ENCODE data around the gene AMOTL1. TPM values are rescaled to one million over a fixed set of nuclear protein-coding genes. Genes with fewer than 3 reads are reported as not detected.

The AMOTL1 gene
- total and polyA plus RNA-seq, 2 of the 8 experiments (the other 6 are each of a cell fraction or from before 2014, with no cell fraction given) = 9.0 to 27.6 TPM

DNA sequence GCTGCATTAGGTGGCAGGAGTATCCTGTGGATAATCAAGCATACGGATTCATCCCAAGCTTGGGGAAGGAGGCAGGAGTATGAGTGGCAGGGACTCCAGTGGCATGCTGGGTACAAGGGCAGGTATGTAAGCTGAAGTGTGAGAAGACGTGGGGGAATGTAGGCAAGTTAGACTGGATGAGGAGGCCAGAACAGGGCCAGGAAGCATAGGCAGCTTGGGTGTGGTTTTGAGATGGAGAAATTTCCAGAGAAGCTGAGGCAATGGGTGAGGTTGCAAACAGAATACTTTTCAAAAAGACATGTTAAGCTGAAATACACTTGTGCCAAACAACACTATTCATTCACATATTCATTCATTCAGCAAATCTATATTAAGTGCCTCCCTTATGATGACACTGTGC, 43.1 kb upstream of the AMOTL1 start:
- no peak overlapping the region for H3K14ac ChIP-seq (ENCODE audit: insufficient read length)
- no peak overlapping the region for H3K9ac ChIP-seq (replicated peaks in 1 of 4; ENCODE audit: extremely low read depth in 1 of 4, low read depth in 3 of 4, low read length in 3 of 4)
- WGBS, 2 experiments (ENCODE audit: extremely low coverage in 1 of 2, insufficient coverage in 1 of 2, insufficient read length in 1 of 2, insufficient replicate concordance in 2 of 2, low coverage in 1 of 2, low lambda C conversion rate in 2 of 2, missing lambda C conversion rate in 1 of 2) = 79% methylated on average over 2 of the region's 2 CpGs; no CpG with 5 or more reads in 1 of the 2 experiments
- H3K4me1 ChIP-seq (replicated peaks in 1 of 4; ENCODE audit: control insufficient read depth in 3 of 4, insufficient read depth in 4 of 4, low read length in 3 of 4) = no peaks in the 10 kb centered on the region
- ChIA-PET CTCF (ENCODE audit: partially characterized antibody) (interaction anchor here (1.4 kb wide), 1 partner anchor 16 kb away, joined by 4 read pairs; no protein-coding TSS in a partner anchor), POLR2A (ENCODE audit: partially characterized antibody) (no interaction called here)
- no peak overlapping the region for H2BK5ac ChIP-seq (ENCODE audit: low read depth, low read length)
- no peak overlapping the region for H4K5ac ChIP-seq (ENCODE audit: insufficient read length, low read depth, low read length)
- DNase-seq (ENCODE audit: low read depth in 1 of 2, low spot score in 2 of 2) (no peak), FAIRE-seq (no peak)
- no peaks in the 10 kb centered on the region for H3K79me2 ChIP-seq (ENCODE audit: control insufficient read depth in 1 of 2, insufficient read depth in 2 of 2, low read length in 2 of 2)
- no peaks in the 10 kb centered on the region for H3K36me3 ChIP-seq (ENCODE audit: control insufficient read depth in 2 of 4, insufficient read depth in 4 of 4, low read length in 3 of 4)
- no peaks in the 10 kb centered on the region for H3K23me2 ChIP-seq (ENCODE audit: low read depth, low read length)
- no peak overlapping the region for H2BK12ac ChIP-seq (ENCODE audit: low read depth, low read length)
- no peak overlapping the region for H2BK20ac ChIP-seq (ENCODE audit: low read length)
- H2AK5ac ChIP-seq (ENCODE audit: low read depth, low read length) = no peak overlapping the region
- no peak overlapping the region for H2BK120ac ChIP-seq (replicated peaks; ENCODE audit: low read depth, low read length)
- H3K4me3 ChIP-seq (ENCODE audit: extremely low read depth in 1 of 4, insufficient read depth in 2 of 4, low read depth in 3 of 4, low read length in 4 of 4) = no peak overlapping the region
- H4K8ac ChIP-seq (ENCODE audit: extremely low read depth, insufficient read depth, low read length) = no peak overlapping the region
- H3K56ac ChIP-seq (replicated peaks; ENCODE audit: insufficient read length, low read depth, low read length) = no peak overlapping the region
- H4K20me1 ChIP-seq (replicated peaks in 1 of 2; ENCODE audit: control insufficient read depth in 1 of 2, insufficient read depth in 2 of 2, low read length in 2 of 2) = no peaks in the 10 kb centered on the region
- no peak for TF ChIP-seq HDAC6 (IDR thresholded peaks at IDR 0.05; ENCODE audit: low read depth, low read length)
- no peak for TF ChIP-seq MAFK (IDR thresholded peaks at IDR 0.05; ENCODE audit: low read depth, low read length)
- no peak for TF ChIP-seq RXRA (IDR thresholded peaks at IDR 0.05; ENCODE audit: insufficient read depth, low read depth, low read length)
- no peak for TF ChIP-seq CHD2 (IDR thresholded peaks at IDR 0.05; ENCODE audit: low read length)
- no peak for TF ChIP-seq SAP30 (IDR thresholded peaks at IDR 0.05; ENCODE audit: insufficient read depth, insufficient replicate concordance, low read length)
- TF ChIP-seq RBBP5 (IDR thresholded peaks at IDR 0.05; ENCODE audit: borderline replicate concordance, low read depth, low read length) = no peak
- TF ChIP-seq POLR2AphosphoS5 (IDR thresholded peaks at IDR 0.05; ENCODE audit: low read depth, low read length) = no peak
- no peak for TF ChIP-seq ZNF274 (IDR thresholded peaks at IDR 0.05; ENCODE audit: borderline replicate concordance, extremely low read depth, low read length)
- no peak for TF ChIP-seq TEAD4 (IDR thresholded peaks at IDR 0.05; ENCODE audit: low read depth, low read length)
- no peak for TF ChIP-seq EP300 (IDR thresholded peaks at IDR 0.05; ENCODE audit: borderline replicate concordance in 1 of 2, low read depth in 2 of 2, low read length in 2 of 2)
- no peak for TF ChIP-seq NRF1 (IDR thresholded peaks at IDR 0.05; ENCODE audit: low read depth, low read length)
- TF ChIP-seq FOSL1 (IDR thresholded peaks at IDR 0.05; ENCODE audit: insufficient read depth, low read depth, low read length) = no peak
- no peak overlapping the region for H4K91ac ChIP-seq (replicated peaks; ENCODE audit: insufficient read length, low read length)
- no peak overlapping the region for H3K23ac ChIP-seq (ENCODE audit: insufficient read length)
- no peak overlapping the region for H2AFZ ChIP-seq (ENCODE audit: low read length)
- H3K27me3 ChIP-seq (replicated peaks in 1 of 4; ENCODE audit: control insufficient read depth in 3 of 4, extremely low read depth in 1 of 4, insufficient read depth in 3 of 4, low read length in 3 of 4) = peaks cover 0 to 1% (median 0%) of the 10 kb centered on the region in 4 experiments; a peak in 2 of 7 replicates
- H3K27ac ChIP-seq (ENCODE audit: low read depth, low read length) = no peak overlapping the region
- H2BK15ac ChIP-seq (ENCODE audit: low read length) = no peak overlapping the region
- H3K18ac ChIP-seq (ENCODE audit: extremely low read depth, low read length) = no peak overlapping the region
- peaks cover 0 to 2% of the 10 kb centered on the region in 2 experiments; a peak in 1 of 4 replicates for H3K9me3 ChIP-seq (ENCODE audit: insufficient read depth in 2 of 2, low read depth in 1 of 2, low read length in 1 of 2)
- H3K79me1 ChIP-seq (ENCODE audit: low read depth, low read length) = no peaks in the 10 kb centered on the region
- no peak overlapping the region for H3K4me2 ChIP-seq (ENCODE audit: insufficient read depth in 1 of 2, low read depth in 2 of 2, low read length in 2 of 2)
- H3K4ac ChIP-seq (replicated peaks; ENCODE audit: insufficient read length, low read depth, low read length) = no peak overlapping the region
